GM12875 (cell line): ENCODE measurements around the gene TTLL11.

Experiments
- H3K4me3 ChIP-seq: one replicate; pipeline ENCODE4 v1.5.1; 2011; ENCODE audit warnings: low read depth, low read length, control low read depth
- TF ChIP-seq, protein P1 (sequence below): IDR thresholded peaks from 2 replicates; pipeline ENCODE4 v1.5.1; 2011; ENCODE audit warnings: low read depth, mild to moderate bottlenecking, control low read depth, inconsistent platforms, low read length, moderate library complexity, borderline replicate concordance; ENCODE audit not compliant: insufficient read depth

Gene TTLL11

DNA sequence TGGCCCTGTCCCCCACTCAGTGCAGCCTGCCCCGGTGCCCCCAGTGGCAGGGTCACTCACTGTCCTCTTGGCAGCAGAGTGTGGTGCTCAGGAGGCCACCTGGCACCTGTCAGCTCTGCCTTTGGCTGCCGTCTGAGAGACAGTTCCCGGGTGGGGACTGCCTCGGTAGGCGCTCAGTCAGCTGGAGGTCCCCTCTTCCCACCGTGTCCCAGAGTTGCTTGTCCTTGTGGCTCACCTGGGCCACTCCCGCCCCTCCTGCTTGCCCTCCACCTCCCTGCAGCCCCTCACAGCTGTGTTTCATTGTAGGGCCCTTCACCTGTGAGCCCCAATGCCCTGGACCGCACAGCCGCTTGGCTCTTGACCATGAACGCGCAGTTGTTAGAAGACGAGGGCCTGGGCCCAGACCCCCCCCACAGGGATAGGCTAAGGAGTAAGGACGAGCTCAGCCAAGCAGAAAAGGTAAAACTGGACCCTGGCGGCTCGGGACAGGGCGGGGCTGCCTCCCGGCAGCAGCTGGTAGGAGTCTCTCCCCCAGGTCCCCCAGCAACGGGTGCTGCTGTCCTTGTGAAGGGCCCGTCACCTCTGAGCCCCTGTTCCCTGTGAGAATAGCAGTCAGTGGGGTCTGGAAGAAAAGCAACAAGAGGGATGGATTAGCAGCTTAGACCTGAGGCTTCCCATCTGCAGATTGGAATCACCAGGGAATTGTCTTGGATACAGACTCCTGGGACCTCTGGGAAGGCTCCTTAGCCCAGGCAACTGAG, 319.0 kb downstream of the TTLL11 start:
- TF ChIP-seq, protein P1, sequence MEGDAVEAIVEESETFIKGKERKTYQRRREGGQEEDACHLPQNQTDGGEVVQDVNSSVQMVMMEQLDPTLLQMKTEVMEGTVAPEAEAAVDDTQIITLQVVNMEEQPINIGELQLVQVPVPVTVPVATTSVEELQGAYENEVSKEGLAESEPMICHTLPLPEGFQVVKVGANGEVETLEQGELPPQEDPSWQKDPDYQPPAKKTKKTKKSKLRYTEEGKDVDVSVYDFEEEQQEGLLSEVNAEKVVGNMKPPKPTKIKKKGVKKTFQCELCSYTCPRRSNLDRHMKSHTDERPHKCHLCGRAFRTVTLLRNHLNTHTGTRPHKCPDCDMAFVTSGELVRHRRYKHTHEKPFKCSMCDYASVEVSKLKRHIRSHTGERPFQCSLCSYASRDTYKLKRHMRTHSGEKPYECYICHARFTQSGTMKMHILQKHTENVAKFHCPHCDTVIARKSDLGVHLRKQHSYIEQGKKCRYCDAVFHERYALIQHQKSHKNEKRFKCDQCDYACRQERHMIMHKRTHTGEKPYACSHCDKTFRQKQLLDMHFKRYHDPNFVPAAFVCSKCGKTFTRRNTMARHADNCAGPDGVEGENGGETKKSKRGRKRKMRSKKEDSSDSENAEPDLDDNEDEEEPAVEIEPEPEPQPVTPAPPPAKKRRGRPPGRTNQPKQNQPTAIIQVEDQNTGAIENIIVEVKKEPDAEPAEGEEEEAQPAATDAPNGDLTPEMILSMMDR: no peak
- no peak overlapping the region for H3K4me3 ChIP-seq

DNA sequence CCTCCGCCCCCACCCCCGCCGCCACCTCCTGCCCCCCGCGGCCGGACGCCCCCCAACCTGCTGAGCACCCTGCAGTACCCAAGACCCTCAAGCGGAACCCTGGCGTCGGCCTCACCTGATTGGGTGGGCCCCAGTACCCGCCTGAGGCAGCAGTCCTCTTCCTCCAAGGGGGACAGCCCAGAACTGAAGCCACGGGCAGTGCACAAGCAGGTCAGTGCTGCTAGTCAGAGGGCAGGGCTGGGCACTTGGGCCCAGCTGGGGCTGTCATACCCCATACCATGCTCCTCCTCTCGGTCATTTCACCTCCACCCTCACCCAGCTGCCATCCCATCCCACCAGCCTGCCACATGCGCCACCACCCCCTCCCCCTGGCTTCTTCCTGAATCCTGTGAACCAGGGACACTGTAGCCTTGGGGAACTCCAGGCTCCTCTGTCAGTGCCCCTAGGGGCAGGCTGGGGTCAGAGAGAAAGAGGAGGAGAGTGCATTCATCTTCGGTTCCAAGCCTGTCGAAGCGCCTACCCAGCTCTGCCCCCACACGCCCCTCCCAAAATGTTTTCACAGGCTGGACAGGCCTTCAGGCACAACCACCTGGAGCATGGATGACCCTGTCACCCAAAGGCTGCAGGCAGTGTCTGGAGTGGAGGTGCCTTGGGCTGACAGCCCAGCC, 319.7 kb downstream of the TTLL11 start:
- TF ChIP-seq, protein P1: no peak
- H3K4me3 ChIP-seq: no peak overlapping the region

DNA sequence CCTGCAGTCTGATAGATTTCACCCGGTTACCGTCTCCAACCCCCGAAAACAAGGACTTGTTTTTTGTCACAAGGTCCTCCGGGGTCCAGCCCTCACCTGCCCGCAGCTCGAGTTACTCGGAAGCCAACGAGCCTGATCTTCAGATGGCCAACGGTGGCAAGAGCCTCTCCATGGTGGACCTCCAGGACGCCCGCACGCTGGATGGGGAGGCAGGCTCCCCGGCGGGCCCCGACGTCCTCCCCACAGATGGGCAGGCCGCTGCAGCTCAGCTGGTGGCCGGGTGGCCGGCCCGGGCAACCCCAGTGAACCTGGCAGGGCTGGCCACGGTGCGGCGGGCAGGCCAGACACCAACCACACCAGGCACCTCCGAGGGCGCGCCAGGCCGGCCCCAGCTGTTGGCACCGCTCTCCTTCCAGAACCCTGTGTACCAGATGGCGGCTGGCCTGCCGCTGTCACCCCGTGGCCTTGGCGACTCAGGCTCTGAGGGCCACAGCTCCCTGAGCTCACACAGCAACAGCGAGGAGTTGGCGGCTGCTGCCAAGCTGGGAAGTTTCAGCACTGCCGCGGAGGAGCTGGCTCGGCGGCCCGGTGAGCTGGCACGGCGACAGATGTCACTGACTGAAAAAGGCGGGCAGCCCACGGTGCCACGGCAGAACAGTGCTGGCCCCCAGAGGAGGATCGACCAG, 320.4 kb downstream of the TTLL11 start:
- H3K4me3 ChIP-seq: no peak overlapping the region
- TF ChIP-seq, protein P1: no peak
